Spleen (tissue), 11 donors: Measurements from ENCODE around the gene C10orf143. TPM values are rescaled to one million over a fixed set of nuclear protein-coding genes. Genes with fewer than 3 reads are reported as not detected.
A peak's percentile ranks its signal among the peaks of the same experiment; 100 is the strongest.

Experiments
- DNase-seq: peaks from one replicate; pipeline ENCODE4 v3.0.0-alpha.2; 2020
- H3K27ac ChIP-seq, 8 donors: fragments of 200-600 bp; sonication (generic) in 7 of 8; 1 replicate in 4 of 8; 2 replicates in 4 of 8; pipeline versions ENCODE4 v1.5.0 to v1.8.0; 2016 to 2021; ENCODE audit warnings: inconsistent platforms in 4 of 8, mild to moderate bottlenecking in 4 of 8, moderate library complexity in 1 of 8
- H3K27me3 ChIP-seq, 7 donors: fragments of 200-600 bp; sonication (generic) in 6 of 7; replicated peaks in 1 of 7; 1 replicate in 4 of 7; 2 replicates in 3 of 7; pipeline versions ENCODE4 v1.5.0 to v1.8.0; 2016 to 2021; ENCODE audit warnings: inconsistent platforms in 3 of 7, mild to moderate bottlenecking in 1 of 7
- H3K36me3 ChIP-seq, 6 donors: fragments of 200-600 bp; sonication (generic) in 5 of 6; 1 replicate in 4 of 6; 2 replicates in 2 of 6; pipeline versions ENCODE4 v1.5.0 to v1.8.0; 2016 to 2021; ENCODE audit warnings: inconsistent platforms in 2 of 6
- H3K4me1 ChIP-seq, 6 donors: fragments of 200-600 bp; sonication (generic) in 5 of 6; 1 replicate in 3 of 6; 2 replicates in 3 of 6; pipeline versions ENCODE4 v1.5.0 to v1.8.0; 2016 to 2021; ENCODE audit warnings: inconsistent platforms in 3 of 6
- H3K4me3 ChIP-seq, 8 donors: fragments of 200-600 bp; sonication (generic) in 7 of 8; 1 replicate in 4 of 8; 2 replicates in 4 of 8; pipeline versions ENCODE4 v1.5.0 to v1.8.0; 2016 to 2021; ENCODE audit warnings: inconsistent platforms in 4 of 8, mild to moderate bottlenecking in 4 of 8, moderate library complexity in 2 of 8
- H3K9me3 ChIP-seq, 8 donors: fragments of 200-600 bp; sonication (generic) in 7 of 8; 1 replicate in 4 of 8; 2 replicates in 4 of 8; pipeline versions ENCODE4 v1.5.0 to v1.8.0; 2016 to 2021; ENCODE audit warnings: inconsistent platforms in 4 of 8
- POLR2A ChIP-seq, 3 donors: fragments of 450-650 bp; IDR thresholded peaks; one replicate each; pipeline ENCODE4 v1.5.1; 2017; ENCODE audit warnings: antibody characterized with exemption in 3 of 3, mild to moderate bottlenecking in 1 of 3
- POLR2AphosphoS5 ChIP-seq, 3 donors: sonication (generic); formaldehyde crosslinking; IDR thresholded peaks; one replicate each; pipeline ENCODE4 v1.5.1; 2017; ENCODE audit warnings: antibody characterized with exemption in 3 of 3
- WGBS, 5 donors: extraction: QIAGEN DNeasy Blood & Tissue Kit in 3 of 5; methylation state at CpG; one replicate each; pipeline versions ENCODE4 v1.1.5 to v1.1.7; 2013 to 2018; 5-methylcytosine and 5-hydroxymethylcytosine counted together
- intact Hi-C: fragments of 100-400 bp; cut with DNase I; formaldehyde crosslinking; loops from one replicate; pipeline ENCODE4 v1.15.0; 2023; ENCODE audit warnings: low total_unique reads
- polyA plus RNA-seq, 3 donors: library from polyadenylated mRNA; stranded (reverse); fragments of 200-250 nt; gene quantifications; one replicate each; pipeline ENCODE4 v1.2.1, GENCODE V29; 2013
- total RNA-seq, 7 donors: library from RNA; depleted of rRNA in 3 of 7; stranded (reverse); fragments of >200 nt in 3 of 7; fragmentation: NEBNext Ultra II Directional in 4 of 7; extraction: Animal tissue kit (Norgen Biotek cat#: 25700) in 4 of 7; gene quantifications; one replicate each; pipeline versions ENCODE4 v1.1.0 to v1.2.1, GENCODE V29; 2016 to 2021
- TF ChIP-seq, protein P1 (sequence below), 11 experiments: fragments of 200-600 bp in 7 of 11; fragments of 450-650 bp in 4 of 11; sonication (generic) in 4 of 11; IDR thresholded peaks in 8 of 11; conservative IDR thresholded peaks in 3 of 11; 1 replicate in 7 of 11; 2 replicates in 4 of 11; pipeline versions ENCODE4 v1.4.0 to v1.8.0; 2016 to 2021; ENCODE audit warnings: antibody characterized with exemption in 11 of 11, inconsistent platforms in 4 of 11, mild to moderate bottlenecking in 1 of 11
- donor health status: healthy with polysubstance abuse.
- donor health status: DM: no; HTN: no; CAD: no; lungs with moderate emphysema.
- donor health status: DM: no; HTN: no; CAD: no.
- donor health status: Bipolar disorder and iron deficiency.
- donor health status: healthy.
- donor health status: DM: no; HTN: no; CAD: no.
- donor health status: DM: yes; HTN: yes; CAD: no.

C10orf143 gene
- total and polyA plus RNA-seq, 10 donors, result 2.3 to 15.6 (median 5.1) TPM

- H3K27me3 ChIP-seq, result peaks cover 0 to 1% (median 0%) of the 10 kb centered on the region in 7 donors
- H3K4me1 ChIP-seq, result no peaks in the 10 kb centered on the region
- 71 to 77% (median 75%) methylated on average over 12 of the region's 12 CpGs for WGBS, 5 donors
- H3K27ac ChIP-seq, result no peak overlapping the region
- intact Hi-C loops, result no loop called here
- no peak for DNase-seq
- H3K4me3 ChIP-seq, result no peak overlapping the region
- H3K36me3 ChIP-seq, result no peaks in the 10 kb centered on the region
- TF ChIP-seq, protein P1, sequence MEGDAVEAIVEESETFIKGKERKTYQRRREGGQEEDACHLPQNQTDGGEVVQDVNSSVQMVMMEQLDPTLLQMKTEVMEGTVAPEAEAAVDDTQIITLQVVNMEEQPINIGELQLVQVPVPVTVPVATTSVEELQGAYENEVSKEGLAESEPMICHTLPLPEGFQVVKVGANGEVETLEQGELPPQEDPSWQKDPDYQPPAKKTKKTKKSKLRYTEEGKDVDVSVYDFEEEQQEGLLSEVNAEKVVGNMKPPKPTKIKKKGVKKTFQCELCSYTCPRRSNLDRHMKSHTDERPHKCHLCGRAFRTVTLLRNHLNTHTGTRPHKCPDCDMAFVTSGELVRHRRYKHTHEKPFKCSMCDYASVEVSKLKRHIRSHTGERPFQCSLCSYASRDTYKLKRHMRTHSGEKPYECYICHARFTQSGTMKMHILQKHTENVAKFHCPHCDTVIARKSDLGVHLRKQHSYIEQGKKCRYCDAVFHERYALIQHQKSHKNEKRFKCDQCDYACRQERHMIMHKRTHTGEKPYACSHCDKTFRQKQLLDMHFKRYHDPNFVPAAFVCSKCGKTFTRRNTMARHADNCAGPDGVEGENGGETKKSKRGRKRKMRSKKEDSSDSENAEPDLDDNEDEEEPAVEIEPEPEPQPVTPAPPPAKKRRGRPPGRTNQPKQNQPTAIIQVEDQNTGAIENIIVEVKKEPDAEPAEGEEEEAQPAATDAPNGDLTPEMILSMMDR (IDR thresholded peaks at IDR 0.05 in 8 of 11, conservative IDR thresholded peaks at IDR 0.05 in 3 of 11), result no peak
- H3K9me3 ChIP-seq, result no peaks in the 10 kb centered on the region
Observed at GRCh38 chr10:130021383-130021950, 89.2 kb downstream of the C10orf143 start.

GRCh38 chr10:130020651-130021382 is 89.8 kb downstream of the C10orf143 start:
- TF ChIP-seq, protein P1 (IDR thresholded peaks at IDR 0.05 in 8 of 11, conservative IDR thresholded peaks at IDR 0.05 in 3 of 11), result no peak
- TF ChIP-seq POLR2A (IDR thresholded peaks at IDR 0.05) (no peak), POLR2AphosphoS5 (IDR thresholded peaks at IDR 0.05) (no peak)
- Histone ChIP-seq H3K27me3 (peaks cover 0 to 8% (median 0%) of the 10 kb centered on the region in 7 donors), H3K4me3 (no peak overlapping the region), H3K9me3 (no peaks in the 10 kb centered on the region), H3K27ac (no peak overlapping the region), H3K4me1 (no peaks in the 10 kb centered on the region), H3K36me3 (no peaks in the 10 kb centered on the region)
- peak; percentile 66 for DNase-seq
- 55 to 75% (median 67%) methylated on average over 19 of the region's 19 CpGs for WGBS, 5 donors
- intact Hi-C loops, result no loop called here

DNA sequence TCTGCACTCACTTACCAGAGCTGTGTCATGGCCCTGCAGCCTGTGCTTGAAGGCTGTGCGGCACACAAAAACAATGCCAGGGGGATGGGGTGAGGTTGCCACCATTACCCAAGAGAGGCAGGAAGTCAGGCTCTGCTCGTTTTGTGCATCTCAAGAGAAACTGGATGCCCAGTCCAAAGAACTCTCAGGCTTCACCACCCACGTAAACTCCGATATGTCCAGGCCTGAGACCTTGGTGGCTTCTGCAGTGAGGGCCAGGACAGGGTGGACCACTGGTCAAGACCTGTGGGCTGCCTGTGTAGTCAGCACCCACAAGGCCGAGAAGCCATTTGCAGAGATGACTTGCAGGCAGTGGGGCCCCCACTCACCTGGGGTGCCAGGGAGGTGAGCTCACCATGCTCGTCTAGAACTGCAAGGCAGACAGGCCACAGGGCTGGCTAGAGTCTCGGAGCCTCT is 91.9 kb downstream of the C10orf143 start:
- intact Hi-C loops, result no loop called here
- 75 to 83% (median 80%) methylated on average over 5 to 7 of the region's 7 CpGs for WGBS, 5 donors

GRCh38 chr10:130018265-130018664 is 92.4 kb downstream of the C10orf143 start:
- Histone ChIP-seq H3K27me3 (peaks cover 0 to 29% (median 0%) of the 10 kb centered on the region in 7 donors), H3K36me3 (no peaks in the 10 kb centered on the region), H3K4me1 (no peaks in the 10 kb centered on the region), H3K27ac (no peak overlapping the region), H3K9me3 (no peaks in the 10 kb centered on the region), H3K4me3 (no peak overlapping the region)
- WGBS, 5 donors, result 54 to 81% (median 66%) methylated on average over 4 to 5 of the region's 5 CpGs
- DNase-seq, result no peak
- intact Hi-C loops, result no loop called here
- no peak for TF ChIP-seq POLR2AphosphoS5 (IDR thresholded peaks at IDR 0.05)
- TF ChIP-seq POLR2A (IDR thresholded peaks at IDR 0.05), result no peak
- TF ChIP-seq, protein P1 (IDR thresholded peaks at IDR 0.05 in 8 of 11, conservative IDR thresholded peaks at IDR 0.05 in 3 of 11), result no peak

More for the DNA sequence above, 91.9 kb downstream of the C10orf143 start:
- H3K4me3 ChIP-seq, result no peak overlapping the region
- no peak overlapping the region for H3K27ac ChIP-seq
- no peaks in the 10 kb centered on the region for H3K9me3 ChIP-seq
- H3K27me3 ChIP-seq, result peaks cover 0 to 24% (median 0%) of the 10 kb centered on the region in 7 donors
- H3K4me1 ChIP-seq, result no peaks in the 10 kb centered on the region
- H3K36me3 ChIP-seq, result no peaks in the 10 kb centered on the region
- DNase-seq, result peak; percentile 64
- no peak for TF ChIP-seq POLR2AphosphoS5 (IDR thresholded peaks at IDR 0.05)
- no peak for TF ChIP-seq POLR2A (IDR thresholded peaks at IDR 0.05)
- TF ChIP-seq, protein P1 (IDR thresholded peaks at IDR 0.05 in 8 of 11, conservative IDR thresholded peaks at IDR 0.05 in 3 of 11), result no peak
